H1 (cell line): ENCODE results near the gene CEP152.

ENCODE experiments used
- POLR2A ChIP-seq, 2 experiments: IDR thresholded peaks; 1 replicate in 1 of 2; 2 replicates in 1 of 2; pipeline ENCODE4 v1.6.1; 2011; ENCODE audit warnings: low read depth in 2 of 2, low read length in 2 of 2, mild to moderate bottlenecking in 2 of 2; ENCODE audit errors: control extremely low read depth in 1 of 2
- TF ChIP-seq, protein P1 (sequence below), 3 experiments: IDR thresholded peaks; 1 replicate in 2 of 3; 2 replicates in 1 of 3; pipeline versions ENCODE4 v1.5.1 to v1.6.1; 2011; ENCODE audit warnings: low read length in 3 of 3, mild to moderate bottlenecking in 3 of 3, inconsistent platforms in 2 of 3, low read depth in 1 of 3, moderate library complexity in 1 of 3; ENCODE audit not compliant: insufficient read depth in 1 of 3; ENCODE audit errors: control extremely low read depth in 1 of 3
- TF ChIP-seq, protein P2 (sequence below): IDR thresholded peaks from 2 replicates; pipeline ENCODE4 v1.6.1; 2011; ENCODE audit warnings: low read length, improper control_type of control experiment
- TF ChIP-seq, protein P3 (sequence below): IDR thresholded peaks from 2 replicates; pipeline ENCODE4 v1.6.1; 2011; ENCODE audit warnings: low read depth, mild to moderate bottlenecking, low read length; ENCODE audit not compliant: insufficient read depth

DNA sequence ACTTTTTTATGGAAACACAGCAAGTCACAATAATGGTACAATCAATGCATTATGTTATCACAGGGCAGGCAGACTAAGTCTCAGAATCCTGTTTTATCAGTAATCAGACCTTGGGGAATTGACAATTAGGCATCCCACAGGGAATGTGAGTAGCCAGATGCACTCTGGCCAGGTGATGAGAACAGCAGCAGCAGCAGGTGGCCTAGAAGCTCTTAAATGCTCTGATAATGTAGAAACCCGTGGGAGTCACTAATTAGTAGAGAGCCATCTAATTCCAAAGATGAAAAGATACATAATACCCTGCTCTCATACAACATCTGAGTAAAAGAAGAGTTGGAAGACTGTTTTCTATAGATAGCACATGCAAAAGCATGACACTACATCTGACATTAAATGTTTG is 12.6 kb downstream of the CEP152 start:
- TF ChIP-seq, protein P1, sequence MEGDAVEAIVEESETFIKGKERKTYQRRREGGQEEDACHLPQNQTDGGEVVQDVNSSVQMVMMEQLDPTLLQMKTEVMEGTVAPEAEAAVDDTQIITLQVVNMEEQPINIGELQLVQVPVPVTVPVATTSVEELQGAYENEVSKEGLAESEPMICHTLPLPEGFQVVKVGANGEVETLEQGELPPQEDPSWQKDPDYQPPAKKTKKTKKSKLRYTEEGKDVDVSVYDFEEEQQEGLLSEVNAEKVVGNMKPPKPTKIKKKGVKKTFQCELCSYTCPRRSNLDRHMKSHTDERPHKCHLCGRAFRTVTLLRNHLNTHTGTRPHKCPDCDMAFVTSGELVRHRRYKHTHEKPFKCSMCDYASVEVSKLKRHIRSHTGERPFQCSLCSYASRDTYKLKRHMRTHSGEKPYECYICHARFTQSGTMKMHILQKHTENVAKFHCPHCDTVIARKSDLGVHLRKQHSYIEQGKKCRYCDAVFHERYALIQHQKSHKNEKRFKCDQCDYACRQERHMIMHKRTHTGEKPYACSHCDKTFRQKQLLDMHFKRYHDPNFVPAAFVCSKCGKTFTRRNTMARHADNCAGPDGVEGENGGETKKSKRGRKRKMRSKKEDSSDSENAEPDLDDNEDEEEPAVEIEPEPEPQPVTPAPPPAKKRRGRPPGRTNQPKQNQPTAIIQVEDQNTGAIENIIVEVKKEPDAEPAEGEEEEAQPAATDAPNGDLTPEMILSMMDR (IDR thresholded peaks at IDR 0.05; ENCODE audit: control extremely low read depth in 1 of 3, insufficient read depth in 1 of 3, low read depth in 1 of 3, low read length in 3 of 3), result no peak
- TF ChIP-seq POLR2A (IDR thresholded peaks at IDR 0.05; ENCODE audit: control extremely low read depth in 1 of 2, low read depth in 2 of 2, low read length in 2 of 2), result no peak
- TF ChIP-seq, protein P2, sequence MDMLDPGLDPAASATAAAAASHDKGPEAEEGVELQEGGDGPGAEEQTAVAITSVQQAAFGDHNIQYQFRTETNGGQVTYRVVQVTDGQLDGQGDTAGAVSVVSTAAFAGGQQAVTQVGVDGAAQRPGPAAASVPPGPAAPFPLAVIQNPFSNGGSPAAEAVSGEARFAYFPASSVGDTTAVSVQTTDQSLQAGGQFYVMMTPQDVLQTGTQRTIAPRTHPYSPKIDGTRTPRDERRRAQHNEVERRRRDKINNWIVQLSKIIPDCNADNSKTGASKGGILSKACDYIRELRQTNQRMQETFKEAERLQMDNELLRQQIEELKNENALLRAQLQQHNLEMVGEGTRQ, result no peak
- TF ChIP-seq, protein P3, sequence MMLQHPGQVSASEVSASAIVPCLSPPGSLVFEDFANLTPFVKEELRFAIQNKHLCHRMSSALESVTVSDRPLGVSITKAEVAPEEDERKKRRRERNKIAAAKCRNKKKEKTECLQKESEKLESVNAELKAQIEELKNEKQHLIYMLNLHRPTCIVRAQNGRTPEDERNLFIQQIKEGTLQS, result no peak
